NCI-H128 (cell line): ENCODE data around the gene ATF6.
A peak's percentile ranks its signal among the peaks of the same experiment; 100 is the strongest.
"Not testable (repeated sequence)": the region's sequence is repeated elsewhere in the genome, so short reads cannot be mapped to it uniquely, and the experiment has no call there.

Experiments
- DNase-seq: peaks from one replicate; lab custom pipeline; 2025; ENCODE audit not compliant: unreplicated experiment; lab: John Stamatoyannopoulos, UW

ATF6 gene

DNA sequence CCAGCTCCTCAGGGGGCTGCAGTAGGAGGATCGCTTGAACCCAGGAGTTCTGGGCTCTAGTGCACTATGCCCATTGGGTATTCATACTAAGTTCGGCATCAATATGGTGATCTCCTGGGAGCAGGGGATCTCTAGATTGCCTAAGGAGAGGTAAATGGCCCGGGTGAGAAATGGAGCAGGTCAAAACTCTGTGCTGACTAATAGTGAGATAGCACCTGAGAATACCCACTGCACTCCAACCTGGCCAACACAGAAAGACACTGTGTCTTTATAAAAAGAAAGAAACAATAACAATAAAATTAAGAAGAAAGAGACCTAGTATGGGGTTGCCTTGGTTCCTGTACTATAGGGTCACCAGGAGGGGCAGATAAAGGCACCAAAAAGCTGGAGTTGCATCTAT lies 30.3 kb upstream of the ATF6 start:
- no peak for DNase-seq

DNA sequence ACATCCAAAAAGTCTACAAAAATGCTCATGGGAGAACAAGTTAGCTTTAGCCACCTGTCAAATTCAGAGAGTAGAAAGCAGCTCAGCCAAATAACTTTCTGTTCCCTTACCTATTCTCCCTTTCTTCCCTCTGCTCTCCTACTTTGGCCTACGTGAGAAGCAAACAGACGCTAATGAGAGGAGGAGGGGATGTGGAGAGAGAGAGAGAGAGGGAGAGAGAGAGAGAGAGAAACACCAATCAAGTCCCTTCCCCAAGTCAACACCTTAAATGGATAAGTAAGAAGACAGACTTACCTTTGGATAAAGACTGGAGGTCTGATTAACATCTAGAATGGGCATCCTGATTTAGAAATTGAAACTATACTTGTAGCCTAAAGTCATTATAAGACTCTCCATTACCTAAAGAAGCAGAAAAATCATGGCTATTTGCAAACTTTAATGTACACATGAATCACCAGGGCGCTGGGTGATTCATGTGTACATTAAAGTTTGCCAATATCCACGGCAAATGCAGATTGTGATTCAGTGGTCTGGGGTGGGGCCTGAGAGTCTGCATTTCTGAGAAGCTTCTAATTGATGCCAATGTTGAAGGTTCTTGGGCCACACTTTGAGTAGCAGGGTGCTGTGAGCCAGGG lies 29.7 kb upstream of the ATF6 start:
- DNase-seq = no peak

- DNase-seq = peak; percentile 27
Observed at GRCh38 chr1:161737625-161738024, 28.5 kb upstream of the ATF6 start.

DNA sequence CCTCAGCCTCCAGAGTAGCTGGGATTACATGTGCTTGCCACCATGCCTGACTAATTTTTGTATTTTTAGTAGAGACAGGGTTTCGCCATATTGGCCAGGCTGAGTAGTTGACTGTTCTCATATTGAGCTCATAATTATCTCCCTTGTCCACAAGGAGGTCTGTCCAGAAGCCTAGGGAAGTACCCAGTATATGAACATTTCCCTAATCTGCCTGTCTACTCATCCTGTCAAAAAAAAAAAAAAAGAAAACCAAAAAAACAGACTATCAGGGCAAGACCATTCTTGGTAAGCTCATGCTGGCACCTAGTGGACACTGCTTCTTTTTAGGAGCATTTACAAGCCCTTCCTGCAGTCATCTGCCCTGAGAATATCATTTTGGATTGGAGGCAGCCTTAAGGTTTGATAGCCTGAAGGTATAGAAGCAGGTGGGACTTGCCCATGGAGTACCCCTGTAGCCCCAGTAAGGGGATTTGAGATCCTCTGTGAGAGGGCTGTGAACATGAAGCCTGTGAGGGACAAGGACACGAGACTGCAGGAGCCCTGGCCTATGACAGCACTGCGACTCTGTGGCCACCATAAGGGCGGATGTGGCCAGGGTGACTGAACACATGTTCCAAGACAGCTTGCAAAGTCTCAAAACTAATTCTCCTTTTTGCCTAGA lies 27.4 kb upstream of the ATF6 start:
- DNase-seq = no peak

DNA sequence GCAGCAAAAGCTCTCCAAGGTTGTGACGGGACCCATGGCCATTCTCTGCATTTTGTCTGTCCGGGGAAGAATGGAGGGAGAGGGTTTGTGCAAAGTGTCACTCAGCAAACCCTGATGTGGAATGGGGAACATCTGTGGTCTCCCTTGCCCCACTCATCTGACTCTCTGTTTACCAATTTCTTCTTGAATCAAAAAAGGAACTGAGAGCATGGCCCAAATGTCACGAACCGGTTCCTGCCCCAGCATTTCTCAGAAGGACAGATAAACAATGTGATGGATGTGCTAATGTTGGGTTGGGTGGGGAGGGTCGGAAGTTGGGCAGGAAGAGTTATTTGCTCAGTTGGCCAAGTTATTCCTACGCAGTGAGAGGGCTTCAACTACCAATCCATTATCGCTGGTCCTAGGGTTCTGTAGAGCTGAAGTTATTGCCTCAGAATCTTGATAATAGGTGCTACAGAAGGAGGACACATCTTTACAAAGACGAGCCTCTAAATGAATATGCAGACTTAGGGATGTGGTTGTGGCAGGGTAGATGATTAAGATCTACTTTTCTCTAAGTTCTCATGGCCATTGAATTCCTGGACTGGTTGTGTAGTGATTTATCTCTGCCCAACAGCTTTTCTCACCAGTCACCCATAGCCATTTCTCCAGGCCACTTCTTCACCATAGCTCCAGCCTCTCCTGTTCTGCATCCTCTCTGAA lies 26.1 kb upstream of the ATF6 start:
- no peak for DNase-seq

GRCh38 chr1:161740921-161741320 lies 25.2 kb upstream of the ATF6 start:
- DNase-seq = no peak

DNA sequence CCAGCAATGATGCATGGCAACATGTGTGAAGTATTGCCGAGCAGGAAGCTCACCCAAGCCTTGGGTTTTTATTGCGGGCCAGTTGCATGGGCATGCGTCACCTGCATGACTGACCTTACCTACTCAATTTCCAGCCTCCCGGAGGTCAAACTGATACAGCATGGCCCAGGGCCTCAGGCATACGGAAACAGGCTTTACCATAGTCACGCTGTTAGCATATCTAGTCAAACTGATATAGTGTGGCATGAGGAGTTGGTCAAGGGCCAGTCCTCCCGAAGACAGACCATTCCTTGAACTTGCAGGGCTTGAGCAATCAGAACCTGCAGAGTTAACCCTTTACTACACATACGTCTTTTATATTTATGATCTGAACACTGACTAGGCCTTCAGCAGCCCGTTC lies 22.9 kb upstream of the ATF6 start:
- no peak for DNase-seq

GRCh38 chr1:161747801-161748200 lies 18.3 kb upstream of the ATF6 start:
- no peak for DNase-seq

DNA sequence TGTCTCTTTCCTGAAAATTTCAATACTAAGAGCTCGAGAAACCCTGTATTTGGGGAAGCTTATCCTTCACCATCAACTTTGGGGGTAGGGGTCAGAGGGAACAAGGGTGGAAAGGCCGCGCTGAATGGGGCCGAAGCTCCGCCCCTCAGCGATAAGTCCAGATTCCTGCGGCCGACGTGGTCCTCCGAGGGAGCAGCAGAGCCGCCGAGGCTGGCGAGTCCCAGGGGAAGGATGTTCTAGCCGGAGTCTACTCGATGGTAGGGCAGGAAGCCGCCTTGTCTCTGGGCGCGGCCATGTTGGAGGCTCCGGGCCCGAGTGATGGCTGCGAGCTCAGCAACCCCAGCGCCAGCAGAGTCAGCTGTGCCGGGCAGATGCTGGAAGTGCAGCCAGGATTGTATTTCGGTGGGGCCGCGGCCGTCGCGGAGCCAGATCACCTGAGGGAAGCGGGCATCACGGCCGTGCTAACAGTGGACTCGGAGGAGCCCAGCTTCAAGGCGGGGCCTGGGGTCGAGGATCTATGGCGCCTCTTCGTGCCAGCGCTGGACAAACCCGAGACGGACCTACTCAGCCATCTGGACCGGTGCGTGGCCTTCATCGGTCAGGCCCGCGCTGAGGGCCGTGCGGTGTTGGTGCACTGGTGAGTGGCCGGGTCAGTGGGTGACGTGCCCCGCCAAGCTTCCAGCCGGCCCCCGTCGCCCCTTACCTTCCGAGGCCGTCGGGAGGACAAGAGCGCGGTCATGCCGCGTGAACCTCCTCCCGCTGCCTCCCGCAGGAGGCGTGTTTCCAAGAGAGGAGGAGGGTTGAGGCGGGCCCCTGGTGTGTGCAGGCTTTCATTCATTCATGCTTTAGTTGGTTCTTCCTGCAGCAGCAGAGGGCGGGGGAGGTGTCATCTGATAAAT lies 16.4 kb upstream of the ATF6 start, which contains the start of gene DUSP12:
Gene DUSP12 (plus strand): TSS at position 278 of the 899 bp plus-strand sequence. CDS start 16 bp downstream, at position 294.
- DNase-seq = peak; percentile 93

DNA sequence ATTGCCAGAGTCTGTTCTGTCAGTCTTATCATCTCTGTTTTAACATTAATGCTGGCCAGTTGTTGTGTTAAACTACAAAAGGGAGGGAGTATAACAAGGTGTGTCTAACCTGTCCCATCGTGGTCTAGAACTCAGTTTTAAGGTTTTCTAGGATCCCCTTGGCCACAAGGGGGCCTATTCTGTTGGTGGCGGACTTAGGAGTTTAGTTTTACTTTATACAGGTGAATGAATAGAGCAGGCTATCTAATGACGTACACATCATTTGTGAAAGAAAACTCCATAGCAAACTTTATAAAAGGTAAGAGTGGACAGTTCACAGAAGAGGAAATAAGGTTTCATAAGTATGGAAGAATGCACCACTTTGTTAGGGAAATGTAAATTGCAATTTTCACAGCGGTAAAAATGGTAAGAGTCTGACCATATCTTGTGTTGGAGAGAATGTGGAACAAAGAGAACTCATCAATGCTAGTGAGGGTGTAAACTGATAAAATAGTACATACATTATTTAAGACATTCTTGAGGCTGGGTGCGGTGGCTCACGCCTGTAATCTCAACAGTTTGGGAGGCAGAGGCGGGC lies 2.5 kb upstream of the ATF6 start:
- no peak for DNase-seq

GRCh38 chr1:161768461-161768860 lies 2.3 kb downstream of the ATF6 start:
- no peak for DNase-seq

DNA sequence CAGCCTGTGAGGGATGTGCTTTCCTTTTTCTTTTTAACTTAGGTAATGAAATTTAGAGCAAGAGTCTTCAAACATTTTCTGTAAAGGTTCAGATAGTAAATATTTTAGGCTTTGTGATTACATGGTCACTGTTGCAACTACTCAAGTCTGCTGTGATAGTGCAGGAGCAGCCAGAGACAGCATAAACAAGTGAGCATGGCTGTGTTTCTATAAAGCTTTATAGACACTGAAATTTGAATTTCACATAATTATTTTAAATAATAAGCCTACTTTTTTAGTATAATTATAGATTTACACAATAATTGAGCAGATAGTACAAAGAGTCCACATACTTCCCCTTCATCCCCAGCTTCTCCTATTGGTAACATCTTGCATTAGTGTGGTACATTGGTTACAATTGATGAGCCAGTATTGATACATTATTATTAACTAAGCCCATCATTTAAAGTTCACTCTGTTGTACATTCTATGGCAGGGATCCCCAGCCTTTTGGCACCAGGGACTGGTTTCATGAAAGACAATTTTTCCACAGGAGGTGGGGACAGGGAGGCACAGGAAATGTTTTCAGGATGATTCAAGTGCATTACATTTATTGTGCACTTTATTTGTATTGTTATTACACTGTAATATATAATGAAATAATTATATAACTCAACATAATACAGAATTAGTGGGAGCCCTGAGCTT lies 3.0 kb downstream of the ATF6 start:
- no peak for DNase-seq

DNA sequence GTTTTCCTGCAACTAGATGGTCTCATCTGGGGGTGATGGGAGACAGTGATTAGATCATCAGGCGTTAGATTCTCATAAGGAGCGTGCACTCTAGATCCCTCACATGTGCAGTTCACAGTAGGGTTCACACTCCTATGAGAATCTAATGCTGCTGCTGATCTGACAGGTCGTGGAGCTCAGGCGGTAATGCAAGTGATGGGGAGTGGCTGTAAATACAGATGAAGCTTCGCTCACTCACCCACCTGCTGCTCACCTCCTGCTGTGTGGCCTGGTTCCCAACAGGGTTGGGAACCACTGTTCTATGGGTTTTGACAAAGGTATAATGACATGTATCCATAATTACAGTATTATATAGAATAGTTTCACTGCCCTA lies 3.5 kb downstream of the ATF6 start:
- not testable (repeated sequence) for DNase-seq

GRCh38 chr1:161770250-161770649 lies 4.1 kb downstream of the ATF6 start:
- DNase-seq = no peak

GRCh38 chr1:161771161-161771560 lies 5.0 kb downstream of the ATF6 start:
- DNase-seq = no peak

DNA sequence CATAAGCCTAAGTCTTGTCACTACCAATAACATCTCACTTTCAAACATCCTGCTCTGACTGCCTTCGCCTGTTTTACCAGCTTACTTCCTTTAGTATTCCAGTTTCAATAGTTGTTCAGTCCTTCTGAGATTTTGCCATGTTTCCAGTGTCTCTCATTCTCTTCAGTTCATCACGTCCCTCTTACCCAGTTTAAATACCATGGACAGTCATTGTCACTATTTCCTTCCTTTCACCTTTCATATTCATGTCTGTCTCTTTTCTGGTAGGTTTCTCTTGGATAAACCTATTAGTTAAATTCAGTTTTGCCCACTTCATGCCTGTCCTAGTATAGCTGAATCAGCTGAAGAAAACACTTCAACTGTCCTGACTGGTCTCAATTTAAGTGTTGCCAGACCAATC lies 5.9 kb downstream of the ATF6 start:
- no peak for DNase-seq

- no peak for DNase-seq
Observed at GRCh38 chr1:161772397-161772796, 6.3 kb downstream of the ATF6 start.

GRCh38 chr1:161773791-161774190 lies 7.7 kb downstream of the ATF6 start:
- DNase-seq = no peak

- DNase-seq = no peak
Observed at GRCh38 chr1:161777261-161777660, 11.1 kb downstream of the ATF6 start.

GRCh38 chr1:161778522-161778921 lies 12.4 kb downstream of the ATF6 start:
- DNase-seq = no peak
